ENCODE results near the gene HOXA7. TPM values are rescaled to one million over a fixed set of nuclear protein-coding genes. Genes with fewer than 3 reads are reported as not detected.
A peak's percentile ranks its signal among the peaks of the same experiment; 100 is the strongest.

HOXA7 gene
- total and polyA plus RNA-seq, 9 donors: 0.23 to 4.5 (median 0.75) TPM

- WGBS, 3 donors: 2% methylated on average over 33 to 93 of the region's 93 CpGs
- Histone ChIP-seq H3K27me3 (peaks cover 6% of the 10 kb centered on the region), H3K4me1 (ENCODE audit: insufficient read depth) (peaks cover 4% of the 10 kb centered on the region), H3K27ac (no peak overlapping the region), H3K4me3 (peak overlapping the region; percentile 20), H3K36me3 (no peaks in the 10 kb centered on the region), H3K9me3 (no peaks in the 10 kb centered on the region)
- DNase-seq: no peak
- intact Hi-C loops (cut with DNase I): loop anchor here in 1 of 4 donors (10.0 kb wide), 1 partner anchor 576 kb away; no protein-coding TSS in a partner anchor
- TF ChIP-seq CTCF (IDR thresholded peaks at IDR 0.05): no peak
- TF ChIP-seq POLR2A (IDR thresholded peaks at IDR 0.05): no peak
- no peak for TF ChIP-seq EP300 (IDR thresholded peaks at IDR 0.05)
Measured at GRCh38 chr7:27198871-27199801, 42.7 kb upstream of the HOXA7 start.

- intact Hi-C loops (cut with DNase I): loop anchor here in 1 of 4 donors (10.0 kb wide), 1 partner anchor 577 kb away; no protein-coding TSS in a partner anchor
- Histone ChIP-seq H3K36me3 (no peaks in the 10 kb centered on the region), H3K9me3 (no peaks in the 10 kb centered on the region), H3K27ac (no peak overlapping the region), H3K4me3 (peak overlapping the region; percentile 20), H3K27me3 (peaks cover 10% of the 10 kb centered on the region), H3K4me1 (ENCODE audit: insufficient read depth) (peaks cover 4% of the 10 kb centered on the region)
- no peak for TF ChIP-seq CTCF (IDR thresholded peaks at IDR 0.05)
- no peak for TF ChIP-seq EP300 (IDR thresholded peaks at IDR 0.05)
- TF ChIP-seq POLR2A (IDR thresholded peaks at IDR 0.05): no peak
- no peak for DNase-seq
- 14 to 19% (median 17%) methylated on average over 29 of the region's 29 CpGs for WGBS, 3 donors
Measured at GRCh38 chr7:27198138-27198841, 41.8 kb upstream of the HOXA7 start.

- intact Hi-C loops (cut with DNase I): loop anchor here in 1 of 4 donors (10.0 kb wide), 1 partner anchor 577 kb away; no protein-coding TSS in a partner anchor
- DNase-seq: no peak
- no peaks in the 10 kb centered on the region for H3K36me3 ChIP-seq
- 22 to 27% (median 24%) methylated on average over 18 of the region's 18 CpGs for WGBS, 3 donors
- H3K27ac ChIP-seq: no peak overlapping the region
- no peak for TF ChIP-seq CTCF (IDR thresholded peaks at IDR 0.05)
- no peak for TF ChIP-seq POLR2A (IDR thresholded peaks at IDR 0.05)
- TF ChIP-seq EP300 (IDR thresholded peaks at IDR 0.05): no peak
- no peaks in the 10 kb centered on the region for H3K9me3 ChIP-seq
- peaks cover 6% of the 10 kb centered on the region for H3K4me1 ChIP-seq (ENCODE audit: insufficient read depth)
- no peak overlapping the region for H3K4me3 ChIP-seq
- H3K27me3 ChIP-seq: peaks cover 14% of the 10 kb centered on the region
Measured at GRCh38 chr7:27197137-27198042, 40.9 kb upstream of the HOXA7 start.

Data from ovary (tissue), 9 donors.